UCSD-AML1 (cell line): ENCODE results near the gene SAPCD1.
"Not testable (repeated sequence)": the region's sequence is repeated elsewhere in the genome, so short reads cannot be mapped to it uniquely, and the experiment has no call there.

Experiments used
- DNase-seq: peaks from one replicate; lab custom pipeline; 2025; ENCODE audit not compliant: unreplicated experiment; lab: John Stamatoyannopoulos, UW

Gene SAPCD1

GRCh38 chr6:31776485-31776988 is 14.1 kb downstream of the SAPCD1 start:
- no peak for DNase-seq

- DNase-seq = peak; percentile 86
These were observed 14.7 kb downstream of the SAPCD1 start, which contains the start of gene VWA7 for GRCh38 chr6:31776989-31777666. VWA7 (minus strand) TSS chr6:31777328; CDS start chr6:31776779, 549 bp downstream.

- no peak for DNase-seq
These were observed 15.2 kb downstream of the SAPCD1 start for GRCh38 chr6:31777667-31778050.

GRCh38 chr6:31778193-31778592 is 15.7 kb downstream of the SAPCD1 start:
- no peak for DNase-seq

- DNase-seq = no peak
These were observed 16.8 kb downstream of the SAPCD1 start for GRCh38 chr6:31778999-31779885.

- no peak for DNase-seq
These were observed 17.5 kb downstream of the SAPCD1 start for GRCh38 chr6:31779908-31780307.

- no peak for DNase-seq
These were observed 18.2 kb downstream of the SAPCD1 start for GRCh38 chr6:31780507-31781243.

- DNase-seq = no peak
These were observed 19.0 kb downstream of the SAPCD1 start for GRCh38 chr6:31781244-31782125.

GRCh38 chr6:31782126-31782855 is 19.8 kb downstream of the SAPCD1 start:
- no peak for DNase-seq

GRCh38 chr6:31784098-31784925 is 21.9 kb downstream of the SAPCD1 start:
- DNase-seq = no peak

- no peak for DNase-seq
These were observed 23.0 kb downstream of the SAPCD1 start for GRCh38 chr6:31785475-31785874.

- no peak for DNase-seq
These were observed 29.1 kb downstream of the SAPCD1 start for GRCh38 chr6:31791324-31792089.

- DNase-seq = no peak
These were observed 29.6 kb downstream of the SAPCD1 start for GRCh38 chr6:31792090-31792374.

GRCh38 chr6:31792761-31793171 is 30.3 kb downstream of the SAPCD1 start:
- DNase-seq = no peak

- DNase-seq = not testable (repeated sequence)
These were observed 31.4 kb downstream of the SAPCD1 start for GRCh38 chr6:31793927-31794245.

GRCh38 chr6:31794294-31794865 is 31.9 kb downstream of the SAPCD1 start:
- no peak for DNase-seq

GRCh38 chr6:31794866-31795615 is 32.6 kb downstream of the SAPCD1 start:
- no peak for DNase-seq
